ENCODE results near the gene SP3.

GRCh38 chr2:174014011-174014698 is 49.0 kb upstream of the SP3 start:
- TF ChIP-seq CTCF (IDR thresholded peaks at IDR 0.05) = no peak
- TF ChIP-seq KDM1A (IDR thresholded peaks at IDR 0.05; ENCODE audit: low read depth) = no peak
- TF ChIP-seq RAD21 (conservative IDR thresholded peaks at IDR 0.05 in 1 of 2, IDR thresholded peaks at IDR 0.05 in 1 of 2) = no peak
